ENCODE measurements around the gene SIRPB2. TPM values are rescaled to one million over a fixed set of nuclear protein-coding genes. Genes with fewer than 3 reads are reported as not detected.

The SIRPB2 gene
- total RNA-seq, 6 experiments from 2014 or later: 0.55 to 5.6 (median 2.4) TPM

DNA sequence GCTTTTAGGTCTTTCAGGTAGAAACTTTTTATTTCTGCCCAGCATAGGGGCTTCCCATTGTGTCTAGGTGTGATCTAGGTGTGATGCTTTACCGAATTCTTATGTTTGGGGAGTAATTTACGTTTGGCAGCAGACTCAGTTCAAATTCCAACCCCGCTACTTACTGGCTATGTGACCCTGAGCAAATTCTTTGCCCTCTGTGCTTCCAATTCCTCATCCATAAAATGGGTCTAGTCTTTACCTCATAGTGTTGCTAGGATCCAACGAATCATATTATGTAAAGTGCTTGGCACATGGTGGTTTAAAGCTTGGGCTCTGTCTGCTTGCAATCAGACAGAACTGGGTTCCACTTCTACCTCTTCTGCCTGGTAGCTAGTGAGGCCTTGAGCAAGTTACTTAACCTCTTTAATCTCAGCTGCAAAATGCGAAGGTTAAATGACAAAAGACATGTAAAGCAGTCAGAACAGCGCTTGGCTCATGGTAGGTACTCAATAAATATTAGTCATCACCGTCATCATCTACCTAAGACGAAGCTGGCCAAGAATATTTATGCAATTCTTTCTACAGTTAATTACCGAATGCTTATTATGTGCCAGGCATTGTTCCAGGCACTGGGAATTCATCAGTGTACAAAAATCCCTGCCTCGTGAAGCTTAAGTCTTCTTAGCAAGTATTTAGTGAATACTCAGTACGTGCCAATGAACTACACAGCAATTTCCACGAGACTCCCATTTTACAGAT, 25.6 kb downstream of the SIRPB2 start:
- Histone ChIP-seq H3K9me3 (no peaks in the 10 kb centered on the region), H3K36me3 (peaks cover 0 to 17% (median 0%) of the 10 kb centered on the region in 4 donors), H3K4me3 (peak overlapping the region; percentile 94 to 98 (median 96)), H3K4me1 (peaks cover 0 to 24% (median 11%) of the 10 kb centered on the region in 4 donors), H3K27ac (peak overlapping the region; percentile 60 to 78 (median 66)), H3K27me3 (no peaks in the 10 kb centered on the region)
- TF ChIP-seq POLR2A (IDR thresholded peaks at IDR 0.05): no peak
- TF ChIP-seq, protein P1, sequence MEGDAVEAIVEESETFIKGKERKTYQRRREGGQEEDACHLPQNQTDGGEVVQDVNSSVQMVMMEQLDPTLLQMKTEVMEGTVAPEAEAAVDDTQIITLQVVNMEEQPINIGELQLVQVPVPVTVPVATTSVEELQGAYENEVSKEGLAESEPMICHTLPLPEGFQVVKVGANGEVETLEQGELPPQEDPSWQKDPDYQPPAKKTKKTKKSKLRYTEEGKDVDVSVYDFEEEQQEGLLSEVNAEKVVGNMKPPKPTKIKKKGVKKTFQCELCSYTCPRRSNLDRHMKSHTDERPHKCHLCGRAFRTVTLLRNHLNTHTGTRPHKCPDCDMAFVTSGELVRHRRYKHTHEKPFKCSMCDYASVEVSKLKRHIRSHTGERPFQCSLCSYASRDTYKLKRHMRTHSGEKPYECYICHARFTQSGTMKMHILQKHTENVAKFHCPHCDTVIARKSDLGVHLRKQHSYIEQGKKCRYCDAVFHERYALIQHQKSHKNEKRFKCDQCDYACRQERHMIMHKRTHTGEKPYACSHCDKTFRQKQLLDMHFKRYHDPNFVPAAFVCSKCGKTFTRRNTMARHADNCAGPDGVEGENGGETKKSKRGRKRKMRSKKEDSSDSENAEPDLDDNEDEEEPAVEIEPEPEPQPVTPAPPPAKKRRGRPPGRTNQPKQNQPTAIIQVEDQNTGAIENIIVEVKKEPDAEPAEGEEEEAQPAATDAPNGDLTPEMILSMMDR (IDR thresholded peaks at IDR 0.05): no peak
- no peak for ATAC-seq
- WGBS (ENCODE audit: insufficient coverage, low coverage, low lambda C conversion rate, missing lambda C conversion rate): 26% methylated on average over 12 of the region's 12 CpGs
- intact Hi-C loops (cut with DNase I): no loop called here
- no peak for DNase-seq

DNA sequence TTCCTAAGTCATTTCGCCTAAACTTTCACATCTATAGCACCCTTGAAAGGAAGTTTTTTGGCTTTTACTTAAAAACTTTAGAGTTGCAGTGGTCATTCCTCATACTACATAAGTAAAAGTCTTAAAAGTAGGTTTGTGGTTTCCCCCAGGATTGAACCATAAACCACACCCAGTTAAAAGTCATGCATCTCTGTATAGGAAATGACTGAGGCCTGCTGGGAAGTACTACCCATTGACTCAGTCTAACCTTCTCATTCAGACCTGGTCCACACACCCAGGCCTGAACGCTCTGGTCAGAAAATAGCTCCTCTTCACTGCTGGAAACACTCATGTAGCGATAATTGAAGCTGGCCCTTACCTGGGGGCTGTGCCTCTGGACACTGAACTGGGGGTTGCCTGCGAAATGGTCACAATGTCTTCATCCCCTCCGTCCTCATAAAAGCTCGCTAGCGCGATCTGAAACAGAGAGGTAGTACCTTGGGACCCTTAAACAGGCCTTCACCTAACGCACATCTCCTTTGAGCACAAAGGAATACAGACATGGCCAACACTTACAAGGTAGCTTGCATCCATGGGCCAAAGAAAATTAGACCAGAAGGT, 27.1 kb downstream of the SIRPB2 start:
- Histone ChIP-seq H3K9me3 (no peaks in the 10 kb centered on the region), H3K36me3 (peaks cover 0 to 21% (median 3%) of the 10 kb centered on the region in 4 donors), H3K27me3 (no peaks in the 10 kb centered on the region), H3K4me1 (peaks cover 0 to 19% (median 9%) of the 10 kb centered on the region in 4 donors), H3K27ac (no peak overlapping the region), H3K4me3 (no peak overlapping the region)
- no peak for TF ChIP-seq POLR2A (IDR thresholded peaks at IDR 0.05)
- TF ChIP-seq, protein P1 (IDR thresholded peaks at IDR 0.05): no peak
- WGBS (ENCODE audit: insufficient coverage, low coverage, low lambda C conversion rate, missing lambda C conversion rate): 94% methylated on average over 7 of the region's 9 CpGs
- intact Hi-C loops (cut with DNase I): no loop called here
- DNase-seq (no peak), ATAC-seq (no peak)

DNA sequence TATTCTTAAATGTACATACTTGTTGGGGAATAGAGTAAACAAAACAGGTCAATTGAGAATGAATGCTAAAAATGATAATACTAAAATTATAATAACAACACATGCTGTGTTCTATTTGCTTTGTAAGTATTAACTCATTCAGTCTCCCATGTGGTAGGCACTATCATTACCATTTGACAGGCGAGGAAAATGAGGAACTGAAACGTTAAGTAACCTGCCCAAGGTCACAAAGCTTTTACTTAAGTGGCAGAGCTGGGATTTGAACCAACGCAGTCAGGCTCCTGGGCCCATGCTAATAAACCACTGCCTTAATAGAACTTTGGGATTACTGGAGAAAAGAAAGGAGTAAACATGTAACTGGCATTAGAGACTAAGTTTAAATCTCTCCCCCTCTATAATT, 28.4 kb downstream of the SIRPB2 start:
- WGBS (ENCODE audit: insufficient coverage, low coverage, low lambda C conversion rate, missing lambda C conversion rate): 64% methylated on average over 3 of the region's 3 CpGs
- Histone ChIP-seq H3K9me3 (no peaks in the 10 kb centered on the region), H3K4me1 (peaks cover 0 to 19% (median 9%) of the 10 kb centered on the region in 4 donors), H3K27ac (no peak overlapping the region), H3K4me3 (no peak overlapping the region), H3K36me3 (peaks cover 0 to 30% (median 3%) of the 10 kb centered on the region in 4 donors), H3K27me3 (no peaks in the 10 kb centered on the region)
- TF ChIP-seq, protein P1 (IDR thresholded peaks at IDR 0.05): no peak
- TF ChIP-seq POLR2A (IDR thresholded peaks at IDR 0.05): no peak
- DNase-seq: peak in 1 of 3 donors; percentile 10
- ATAC-seq: no peak
- intact Hi-C loops (cut with DNase I): no loop called here

DNA sequence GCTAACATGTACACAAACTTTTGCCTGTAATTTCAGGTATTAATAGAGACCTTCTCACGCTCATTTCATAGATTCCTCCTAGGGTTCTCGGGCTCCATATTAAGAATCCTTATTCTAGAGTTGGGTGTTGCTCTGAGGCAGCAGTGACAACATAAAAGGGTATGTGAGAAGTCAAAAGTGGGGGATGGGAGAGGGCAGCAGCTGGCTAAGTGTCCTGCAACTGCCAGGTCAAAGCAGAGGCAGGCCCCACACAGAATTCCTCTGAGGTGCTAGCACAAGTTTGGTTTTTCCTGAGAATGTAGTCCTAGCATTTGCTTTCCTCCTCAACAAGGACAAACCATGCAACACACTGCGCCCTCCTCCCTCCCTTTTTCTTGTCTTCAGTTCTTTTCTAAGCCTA, 29.2 kb downstream of the SIRPB2 start:
- Histone ChIP-seq H3K27me3 (no peaks in the 10 kb centered on the region), H3K4me1 (peaks cover 0 to 16% (median 8%) of the 10 kb centered on the region in 4 donors), H3K36me3 (peaks cover 0 to 36% (median 3%) of the 10 kb centered on the region in 4 donors), H3K4me3 (no peak overlapping the region), H3K9me3 (no peaks in the 10 kb centered on the region), H3K27ac (no peak overlapping the region)
- no peak for TF ChIP-seq POLR2A (IDR thresholded peaks at IDR 0.05)
- TF ChIP-seq, protein P1 (IDR thresholded peaks at IDR 0.05): no peak
- peak in 1 of 3 donors; percentile 14 for DNase-seq
- intact Hi-C loops (cut with DNase I): no loop called here
- no peak for ATAC-seq
- 97% methylated on average over 3 of the region's 3 CpGs for WGBS (ENCODE audit: insufficient coverage, low coverage, low lambda C conversion rate, missing lambda C conversion rate)
